H9 (cell line): ENCODE measurements around the gene SOWAHB. TPM values are rescaled to one million over a fixed set of nuclear protein-coding genes. Genes with fewer than 3 reads are reported as not detected.

Experiments
- DNase-seq: peaks from one replicate; pipeline ENCODE4 v3.0.0-alpha.2; 2017
- H2AFZ ChIP-seq: one replicate; pipeline ENCODE4 v1.6.1; 2013; ENCODE audit warnings: mild to moderate bottlenecking, low read length, control low read depth, moderate library complexity
- H2AK5ac ChIP-seq: 2 replicates; pipeline ENCODE4 v1.6.1; 2013; ENCODE audit warnings: low read length, control low read depth, mixed read lengths; ENCODE audit not compliant: insufficient read length
- H2BK120ac ChIP-seq: one replicate; pipeline ENCODE4 v1.6.1; 2013; ENCODE audit warnings: low read depth, mild to moderate bottlenecking, low read length, control low read depth, inconsistent platforms; ENCODE audit not compliant: poor library complexity, severe bottlenecking
- H2BK12ac ChIP-seq: 2 replicates; pipeline ENCODE4 v1.6.1; 2013; ENCODE audit warnings: low read length, control low read depth, mixed read lengths, low read depth; ENCODE audit not compliant: insufficient read length
- H2BK15ac ChIP-seq: 2 replicates; pipeline ENCODE4 v1.6.1; 2013; ENCODE audit warnings: low read depth, low read length, control low read depth
- H2BK20ac ChIP-seq: one replicate; pipeline ENCODE4 v1.6.1; 2013; ENCODE audit warnings: low read depth, mild to moderate bottlenecking, low read length, control low read depth, inconsistent platforms; ENCODE audit not compliant: poor library complexity, severe bottlenecking
- H2BK5ac ChIP-seq: 2 replicates; pipeline ENCODE4 v1.6.1; 2013; ENCODE audit warnings: low read length, control low read depth, mixed read lengths; ENCODE audit not compliant: insufficient read length
- H3K14ac ChIP-seq: 2 replicates; pipeline ENCODE4 v1.6.1; 2013; ENCODE audit warnings: low read length, control low read depth; ENCODE audit not compliant: insufficient read depth
- H3K18ac ChIP-seq: 2 replicates; pipeline ENCODE4 v1.6.1; 2013; ENCODE audit warnings: low read depth, mild to moderate bottlenecking, mixed read lengths, low read length, control low read depth; ENCODE audit not compliant: insufficient read length
- H3K23ac ChIP-seq: 2 replicates; pipeline ENCODE4 v1.6.1; 2013; ENCODE audit warnings: low read length, control low read depth, mixed read lengths, low read depth; ENCODE audit not compliant: insufficient read length
- H3K23me2 ChIP-seq: 2 replicates; pipeline ENCODE4 v1.6.1; 2013; ENCODE audit warnings: low read depth, mild to moderate bottlenecking, mixed read lengths, low read length, control low read depth; ENCODE audit not compliant: insufficient read length, poor library complexity, severe bottlenecking
- H3K27ac ChIP-seq: 2 replicates; pipeline ENCODE4 v1.5.1; 2013; ENCODE audit warnings: low read length, control low read depth, mixed read lengths, low read depth; ENCODE audit not compliant: insufficient read length
- H3K27me3 ChIP-seq: 2 replicates; pipeline ENCODE4 v1.6.1; 2013; ENCODE audit warnings: low read length, control low read depth, inconsistent platforms; ENCODE audit not compliant: insufficient read depth
- H3K4ac ChIP-seq: 2 replicates; pipeline ENCODE4 v1.6.1; 2013; ENCODE audit warnings: low read depth, mild to moderate bottlenecking, control low read depth, inconsistent platforms, low read length, moderate library complexity
- H3K4me1 ChIP-seq: 2 replicates; pipeline ENCODE4 v1.6.1; 2013; ENCODE audit warnings: low read length, control low read depth, inconsistent platforms; ENCODE audit not compliant: insufficient read depth
- H3K4me2 ChIP-seq: 2 replicates; pipeline ENCODE4 v1.6.1; 2013; ENCODE audit warnings: low read length, control low read depth, mixed read lengths; ENCODE audit not compliant: insufficient read length, insufficient read depth
- H3K56ac ChIP-seq: 2 replicates; pipeline ENCODE4 v1.6.1; 2013; ENCODE audit warnings: low read depth, mild to moderate bottlenecking, mixed read lengths, low read length, control low read depth; ENCODE audit not compliant: insufficient read length
- H3K79me1 ChIP-seq: 2 replicates; pipeline ENCODE4 v1.6.1; 2013; ENCODE audit warnings: low read depth, mild to moderate bottlenecking, moderate library complexity, low read length, control low read depth, inconsistent platforms; ENCODE audit not compliant: insufficient read depth, poor library complexity, severe bottlenecking
- H3K79me2 ChIP-seq: 2 replicates; pipeline ENCODE4 v1.6.1; 2013; ENCODE audit warnings: low read length, control low read depth, inconsistent platforms; ENCODE audit not compliant: insufficient read depth
- H3K9ac ChIP-seq: 2 replicates; pipeline ENCODE4 v1.6.1; 2013; ENCODE audit warnings: low read length, control low read depth, mixed read lengths; ENCODE audit not compliant: insufficient read length; ENCODE audit errors: extremely low read depth
- H3K9me3 ChIP-seq: one replicate; pipeline ENCODE4 v1.6.1; 2013; ENCODE audit warnings: low read depth, low read length, inconsistent platforms; ENCODE audit not compliant: control insufficient read depth
- H3T11ph ChIP-seq: one replicate; pipeline ENCODE4 v1.6.1; 2013; ENCODE audit warnings: mild to moderate bottlenecking, low read length, control low read depth, inconsistent platforms
- H4K20me1 ChIP-seq: one replicate; pipeline ENCODE4 v1.6.1; 2013; ENCODE audit not compliant: control insufficient read depth, insufficient read length, insufficient read depth
- H4K5ac ChIP-seq: 2 replicates; pipeline ENCODE4 v1.6.1; 2013; ENCODE audit warnings: low read depth, mild to moderate bottlenecking, mixed read lengths, low read length, control low read depth; ENCODE audit not compliant: insufficient read length
- H4K8ac ChIP-seq: replicated peaks from 2 replicates; pipeline ENCODE4 v1.6.1; 2013; ENCODE audit warnings: low read length, control low read depth, mixed read lengths, low read depth; ENCODE audit not compliant: insufficient read length
- H4K91ac ChIP-seq: 2 replicates; pipeline ENCODE4 v1.6.1; 2013; ENCODE audit warnings: low read depth, mild to moderate bottlenecking, moderate library complexity, mixed read lengths, low read length, control low read depth; ENCODE audit not compliant: insufficient read length
- H3K27ac Mint-ChIP-seq, 3 experiments: 2 replicates in 2 of 3; 3 replicates in 1 of 3; pipeline ENCODE4 v1.8.0; 2020 to 2021; ENCODE audit warnings: mixed read lengths in 3 of 3, mild to moderate bottlenecking in 1 of 3, moderate library complexity in 1 of 3
- H3K27me3 Mint-ChIP-seq: 2 replicates; pipeline ENCODE4 v1.8.0; 2021; ENCODE audit warnings: low read depth, mild to moderate bottlenecking, moderate library complexity, mixed read lengths
- H3K36me3 Mint-ChIP-seq, 3 experiments: 2 replicates in 2 of 3; 3 replicates in 1 of 3; pipeline ENCODE4 v1.8.0; 2020 to 2021; ENCODE audit warnings: low read depth in 3 of 3, mixed read lengths in 3 of 3; ENCODE audit not compliant: insufficient read depth in 1 of 3
- H3K4me1 Mint-ChIP-seq, 2 experiments: 2 replicates each; pipeline ENCODE4 v1.8.0; 2020; ENCODE audit warnings: mixed read lengths in 2 of 2
- H3K4me3 Mint-ChIP-seq, 2 experiments: 2 replicates in 1 of 2; 3 replicates in 1 of 2; pipeline ENCODE4 v1.8.0; 2020 to 2021; ENCODE audit warnings: mild to moderate bottlenecking in 2 of 2, mixed read lengths in 2 of 2, moderate library complexity in 1 of 2
- H3K9me3 Mint-ChIP-seq, 2 experiments: 2 replicates in 1 of 2; 3 replicates in 1 of 2; pipeline ENCODE4 v1.8.0; 2020; ENCODE audit warnings: mild to moderate bottlenecking in 2 of 2, mixed read lengths in 2 of 2, moderate library complexity in 1 of 2
- CTCF ChIP-seq: fragments of 200-600 bp; sonication (generic); conservative IDR thresholded peaks from 3 replicates; pipeline ENCODE4 v1.8.0; 2021; ENCODE audit warnings: antibody characterized with exemption, mild to moderate bottlenecking
- WGBS: extraction: QIAGEN DNeasy Blood & Tissue Kit; methylation state at CpG from one replicate; pipeline ENCODE4 v1.1.7; 2013; ENCODE audit warnings: missing lambda C conversion rate, low lambda C conversion rate, mixed read lengths; ENCODE audit not compliant: insufficient read length; ENCODE audit errors: extremely low coverage; 5-methylcytosine and 5-hydroxymethylcytosine counted together
- total RNA-seq: library from RNA; stranded (reverse); gene quantifications from 2 replicates; pipeline ENCODE4 v1.2.1, GENCODE V29; 2021

SOWAHB gene
- total RNA-seq, 1 experiment from 2014 or later: 0.26 TPM

- H3K4ac ChIP-seq: no peak overlapping the region
- no peak overlapping the region for H2AK5ac ChIP-seq
- H2AFZ ChIP-seq: no peak overlapping the region
Observed at GRCh38 chr4:76926841-76927240, 28.9 kb upstream of the SOWAHB start.

More at GRCh38 chr4:76926841-76927240, 28.9 kb upstream of the SOWAHB start:
- no peaks in the 10 kb centered on the region for H3K36me3 Mint-ChIP-seq
- Histone ChIP-seq H3K9me3 (no peaks in the 10 kb centered on the region), H3K56ac (no peak overlapping the region), H3K27ac (no peak overlapping the region), H3K9ac (no peak overlapping the region), H3K4me2 (no peak overlapping the region), H3K18ac (no peak overlapping the region), H4K5ac (no peak overlapping the region), H3K27me3 (no peaks in the 10 kb centered on the region), H4K8ac (no peak overlapping the region), H3K14ac (no peak overlapping the region), H3K79me1 (no peaks in the 10 kb centered on the region), H2BK120ac (no peak overlapping the region), H4K91ac (no peak overlapping the region), H3K79me2 (no peaks in the 10 kb centered on the region), H2BK20ac (no peak overlapping the region), H2BK15ac (no peak overlapping the region), H2BK5ac (no peak overlapping the region), H3K23ac (no peak overlapping the region), H2BK12ac (no peak overlapping the region), H3T11ph (no peak overlapping the region), H3K4me1 (no peaks in the 10 kb centered on the region), H3K23me2 (no peaks in the 10 kb centered on the region), H4K20me1 (no peaks in the 10 kb centered on the region)
- DNase-seq: no peak
- H3K4me3 Mint-ChIP-seq: no peak overlapping the region
- H3K27me3 Mint-ChIP-seq: no peaks in the 10 kb centered on the region; the same call in 1 of the 2 replicates
- no peak for TF ChIP-seq CTCF
- WGBS: no CpG with 5 or more reads among the region's 6 CpGs
- peaks cover 3 to 5% of the 10 kb centered on the region in 2 experiments; a peak in 2 of 4 replicates for H3K4me1 Mint-ChIP-seq
- no peaks in the 10 kb centered on the region for H3K9me3 Mint-ChIP-seq
- H3K27ac Mint-ChIP-seq: no peak overlapping the region
